Neural progenitor cell (in vitro differentiated cells): Measurements from ENCODE around the gene TNPO2. TPM values are rescaled to one million over a fixed set of nuclear protein-coding genes. Genes with fewer than 3 reads are reported as not detected.

Experiments used
- DNase-seq: peaks from one replicate; pipeline ENCODE4 v3.0.0-alpha.2; 2016; ENCODE audit warnings: low spot score
- H2AFZ ChIP-seq: fragments of 200-600 bp; sonication (generic); replicated peaks from 2 replicates; pipeline ENCODE4 v1.6.1; 2016; ENCODE audit warnings: antibody characterized with exemption
- H3F3A ChIP-seq: fragments of 200-600 bp; sonication (generic); 2 replicates; pipeline ENCODE4 v1.6.1; 2016; ENCODE audit warnings: antibody characterized with exemption, low read depth
- H3K27ac ChIP-seq: fragments of 200-600 bp; sonication (generic); 2 replicates; pipeline ENCODE4 v1.5.1; 2016; ENCODE audit warnings: mild to moderate bottlenecking
- H3K27me3 ChIP-seq: fragments of 200-600 bp; sonication (generic); 2 replicates; pipeline ENCODE4 v1.6.1; 2016; ENCODE audit warnings: mild to moderate bottlenecking, moderate library complexity
- H3K36me3 ChIP-seq: fragments of 200-600 bp; sonication (generic); 2 replicates; pipeline ENCODE4 v1.5.1; 2016
- H3K4me1 ChIP-seq: fragments of 200-600 bp; sonication (generic); 2 replicates; pipeline ENCODE4 v1.6.1; 2016; ENCODE audit warnings: mixed run types
- H3K4me2 ChIP-seq: fragments of 200-600 bp; sonication (generic); 2 replicates; pipeline ENCODE4 v1.6.1; 2016
- H3K4me3 ChIP-seq: fragments of 200-600 bp; sonication (generic); 2 replicates; pipeline ENCODE4 v1.5.1; 2016
- H3K79me2 ChIP-seq: fragments of 200-600 bp; sonication (generic); 2 replicates; pipeline ENCODE4 v1.6.1; 2016; ENCODE audit warnings: low read depth
- H3K9ac ChIP-seq: fragments of 200-600 bp; sonication (generic); 2 replicates; pipeline ENCODE4 v1.6.1; 2016
- H3K9me3 ChIP-seq: fragments of 200-600 bp; sonication (generic); 2 replicates; pipeline ENCODE4 v1.5.1; 2016; ENCODE audit warnings: low read depth
- H4K20me1 ChIP-seq: fragments of 200-600 bp; sonication (generic); 2 replicates; pipeline ENCODE4 v1.6.1; 2016; ENCODE audit warnings: low read depth
- H3K27ac Mint-ChIP-seq: 3 replicates; pipeline ENCODE4 v1.8.0; 2021; ENCODE audit warnings: mixed read lengths
- H3K27me3 Mint-ChIP-seq: 2 replicates; pipeline ENCODE4 v1.8.0; 2022; ENCODE audit warnings: low read depth, mild to moderate bottlenecking, inconsistent platforms, moderate library complexity, mixed read lengths; ENCODE audit not compliant: insufficient read depth
- H3K36me3 Mint-ChIP-seq: 3 replicates; pipeline ENCODE4 v1.8.0; 2021; ENCODE audit warnings: mixed read lengths
- H3K4me1 Mint-ChIP-seq: 3 replicates; pipeline ENCODE4 v1.8.0; 2021; ENCODE audit warnings: mixed read lengths
- H3K4me3 Mint-ChIP-seq: 3 replicates; pipeline ENCODE4 v1.8.0; 2021; ENCODE audit warnings: mild to moderate bottlenecking, moderate library complexity, mixed read lengths
- H3K9me3 Mint-ChIP-seq: 3 replicates; pipeline ENCODE4 v1.8.0; 2020; ENCODE audit warnings: mixed read lengths
- CTCF ChIP-seq: fragments of 200-600 bp; sonication (generic); IDR thresholded peaks from 2 replicates; pipeline ENCODE4 v1.5.1; 2017; ENCODE audit warnings: antibody characterized with exemption, mild to moderate bottlenecking
- EZH2 ChIP-seq: fragments of 200-600 bp; sonication (generic); IDR thresholded peaks from 2 replicates; pipeline ENCODE4 v1.6.1; 2017; ENCODE audit warnings: antibody characterized with exemption, mild to moderate bottlenecking, moderate library complexity
- EZH2phosphoT487 ChIP-seq: fragments of 200-600 bp; sonication (generic); IDR thresholded peaks from 2 replicates; pipeline ENCODE4 v1.6.1; 2017; ENCODE audit warnings: antibody characterized with exemption
- total RNA-seq: library from RNA; depleted of rRNA; stranded (reverse); fragments of >200 nt; gene quantifications from 2 replicates; pipeline ENCODE4 v1.2.3, GENCODE V29; 2015; ENCODE audit warnings: low replicate concordance

TNPO2 gene
- total RNA-seq, 1 donor from 2014 or later, result 58.1 TPM

GRCh38 chr19:12711187-12711586 is 12.5 kb downstream of the TNPO2 start:
- Mint-ChIP-seq H3K9me3 (no peaks in the 10 kb centered on the region), H3K27ac (no peak overlapping the region), H3K4me3 (peak overlapping the region; percentile 21), H3K36me3 (peaks cover 33% of the 10 kb centered on the region), H3K27me3 (no peaks in the 10 kb centered on the region), H3K4me1 (no peaks in the 10 kb centered on the region)
- no peaks in the 10 kb centered on the region for H3K9me3 ChIP-seq
- no peak for TF ChIP-seq EZH2phosphoT487
- no peak for TF ChIP-seq EZH2
- TF ChIP-seq CTCF, result no peak
- no peak for DNase-seq
- H3K4me3 ChIP-seq, result no peak overlapping the region
- no peaks in the 10 kb centered on the region for H3K27me3 ChIP-seq
- H3F3A ChIP-seq, result peaks cover 29% of the 10 kb centered on the region
- H4K20me1 ChIP-seq, result peaks cover 4% of the 10 kb centered on the region
- no peaks in the 10 kb centered on the region for H3K4me1 ChIP-seq
- no peak overlapping the region for H2AFZ ChIP-seq
- H3K9ac ChIP-seq, result no peak overlapping the region
- no peak overlapping the region for H3K27ac ChIP-seq
- no peak overlapping the region for H3K4me2 ChIP-seq
- peaks cover 4% of the 10 kb centered on the region for H3K36me3 ChIP-seq
- peaks cover 6% of the 10 kb centered on the region for H3K79me2 ChIP-seq

DNA sequence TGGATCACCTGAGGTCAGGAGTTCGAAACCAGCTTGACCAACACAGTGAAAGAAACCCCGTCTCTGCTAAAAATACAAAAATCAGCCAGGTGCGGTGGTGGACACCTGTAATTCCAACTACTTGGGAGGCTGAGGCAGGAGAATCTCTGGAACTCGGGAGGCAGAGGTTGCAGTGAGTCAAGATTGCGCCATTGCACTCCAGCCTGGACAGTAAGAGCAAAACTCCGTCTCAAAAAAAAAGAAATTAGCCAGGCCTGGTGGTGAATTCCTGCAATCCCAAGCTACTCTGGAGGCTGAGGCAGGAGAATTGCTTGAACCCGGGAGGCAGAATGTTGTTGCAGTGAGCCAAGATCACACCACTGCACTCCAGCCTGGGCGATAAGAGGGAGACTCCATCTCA is 15.1 kb downstream of the TNPO2 start:
- Histone ChIP-seq H4K20me1 (no peaks in the 10 kb centered on the region), H3K9ac (no peak overlapping the region), H3K27ac (no peak overlapping the region), H3K27me3 (no peaks in the 10 kb centered on the region), H3K4me1 (no peaks in the 10 kb centered on the region), H2AFZ (no peak overlapping the region), H3F3A (peaks cover 32% of the 10 kb centered on the region), H3K9me3 (no peaks in the 10 kb centered on the region), H3K79me2 (no peaks in the 10 kb centered on the region), H3K36me3 (peaks cover 4% of the 10 kb centered on the region), H3K4me3 (no peak overlapping the region), H3K4me2 (no peak overlapping the region)
- no peak for TF ChIP-seq EZH2phosphoT487
- TF ChIP-seq CTCF, result no peak
- TF ChIP-seq EZH2, result no peak
- Mint-ChIP-seq H3K4me3 (no peak overlapping the region), H3K27me3 (no peaks in the 10 kb centered on the region), H3K4me1 (no peaks in the 10 kb centered on the region), H3K27ac (no peak overlapping the region), H3K9me3 (no peaks in the 10 kb centered on the region), H3K36me3 (peaks cover 29% of the 10 kb centered on the region)
- no peak for DNase-seq

DNA sequence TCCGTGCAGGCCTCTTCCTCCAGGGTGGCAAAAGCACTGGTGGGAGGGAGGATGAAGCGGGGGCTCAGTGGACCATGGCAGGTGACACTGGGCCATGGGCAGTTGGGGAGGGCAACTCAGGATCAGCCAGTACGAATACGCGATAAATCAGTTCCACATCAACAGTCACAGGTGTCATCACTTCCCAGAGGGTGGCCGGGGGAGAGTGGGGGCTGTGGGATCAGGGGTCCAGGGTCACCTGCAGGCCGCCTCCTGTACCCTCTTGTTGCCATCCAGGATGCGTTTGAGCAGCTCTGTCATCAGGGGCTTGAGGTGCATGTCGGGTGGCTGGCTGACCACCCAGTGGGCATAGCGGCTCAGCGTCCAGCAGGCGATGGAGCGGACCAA is 17.4 kb downstream of the TNPO2 start:
- Mint-ChIP-seq H3K4me1 (peaks cover 5% of the 10 kb centered on the region), H3K27me3 (no peaks in the 10 kb centered on the region), H3K36me3 (peaks cover 22% of the 10 kb centered on the region), H3K27ac (no peak overlapping the region), H3K4me3 (no peak overlapping the region), H3K9me3 (no peaks in the 10 kb centered on the region)
- Histone ChIP-seq H3K27ac (no peak overlapping the region), H3K4me3 (no peak overlapping the region), H3K27me3 (no peaks in the 10 kb centered on the region), H2AFZ (no peak overlapping the region), H3K9me3 (no peaks in the 10 kb centered on the region), H3K79me2 (peaks cover 6% of the 10 kb centered on the region), H3K9ac (no peak overlapping the region), H3K36me3 (peaks cover 4% of the 10 kb centered on the region), H3K4me1 (peaks cover 10% of the 10 kb centered on the region), H3F3A (peaks cover 33% of the 10 kb centered on the region), H3K4me2 (no peak overlapping the region), H4K20me1 (no peaks in the 10 kb centered on the region)
- DNase-seq, result no peak
- TF ChIP-seq EZH2phosphoT487, result no peak
- TF ChIP-seq EZH2, result no peak
- TF ChIP-seq CTCF, result no peak
